Activated naive CD4-positive, alpha-beta T cell treated with anti-CD3 and anti-CD28 coated beads, Interleukin-2, amount 50 U/mL, for 24 hours (primary cell): Measurements from ENCODE around the gene HSD17B11.
A peak's percentile ranks its signal among the peaks of the same experiment; 100 is the strongest.
"Not testable (repeated sequence)": the region's sequence is repeated elsewhere in the genome, so short reads cannot be mapped to it uniquely, and the experiment has no call there.

Experiments
- H3K27ac Mint-ChIP-seq: one replicate; pipeline ENCODE4 v1.8.0; 2021; ENCODE audit warnings: mild to moderate bottlenecking, mixed read lengths
- H3K27me3 Mint-ChIP-seq: one replicate; pipeline ENCODE4 v1.8.0; 2021; ENCODE audit warnings: mixed read lengths
- H3K36me3 Mint-ChIP-seq: one replicate; pipeline ENCODE4 v1.8.0; 2021; ENCODE audit warnings: mixed read lengths
- H3K4me1 Mint-ChIP-seq: one replicate; pipeline ENCODE4 v1.8.0; 2021; ENCODE audit warnings: mixed read lengths
- H3K4me3 Mint-ChIP-seq: one replicate; pipeline ENCODE4 v1.8.0; 2021; ENCODE audit warnings: mild to moderate bottlenecking, mixed read lengths
- H3K9me3 Mint-ChIP-seq: one replicate; pipeline ENCODE4 v1.8.0; 2021; ENCODE audit warnings: mixed read lengths

Gene HSD17B11

GRCh38 chr4:87414816-87415215 lies 23.8 kb upstream of the HSD17B11 start:
- Mint-ChIP-seq H3K27me3 (peaks cover 6% of the 10 kb centered on the region), H3K27ac (no peak overlapping the region), H3K36me3 (no peaks in the 10 kb centered on the region), H3K9me3 (no peaks in the 10 kb centered on the region), H3K4me3 (no peak overlapping the region), H3K4me1 (peaks cover 3% of the 10 kb centered on the region)

GRCh38 chr4:87410679-87411078 lies 19.7 kb upstream of the HSD17B11 start:
- Mint-ChIP-seq H3K4me1 (peaks cover 13% of the 10 kb centered on the region), H3K27ac (no peak overlapping the region), H3K4me3 (no peak overlapping the region), H3K9me3 (no peaks in the 10 kb centered on the region), H3K36me3 (no peaks in the 10 kb centered on the region), H3K27me3 (peaks cover 8% of the 10 kb centered on the region)

- Mint-ChIP-seq H3K36me3 (no peaks in the 10 kb centered on the region), H3K27me3 (peaks cover 8% of the 10 kb centered on the region), H3K9me3 (no peaks in the 10 kb centered on the region), H3K4me3 (no peak overlapping the region), H3K27ac (no peak overlapping the region), H3K4me1 (peaks cover 13% of the 10 kb centered on the region)
Measured at GRCh38 chr4:87410157-87410556, 19.2 kb upstream of the HSD17B11 start.

- Mint-ChIP-seq H3K9me3 (no peaks in the 10 kb centered on the region), H3K36me3 (no peaks in the 10 kb centered on the region)
Measured at GRCh38 chr4:87409420-87409939, 18.5 kb upstream of the HSD17B11 start.

GRCh38 chr4:87406902-87407301 lies 15.9 kb upstream of the HSD17B11 start:
- Mint-ChIP-seq H3K4me1 (peaks cover 13% of the 10 kb centered on the region), H3K4me3 (peak overlapping the region; percentile 50), H3K27ac (peak overlapping the region; percentile 57)
- H3K36me3 Mint-ChIP-seq, H3K27me3 Mint-ChIP-seq, H3K9me3 Mint-ChIP-seq: not testable (repeated sequence)

More at GRCh38 chr4:87409420-87409939, 18.5 kb upstream of the HSD17B11 start:
- H3K4me3 Mint-ChIP-seq: no peak overlapping the region
- H3K27ac Mint-ChIP-seq: no peak overlapping the region
- peaks cover 8% of the 10 kb centered on the region for H3K27me3 Mint-ChIP-seq
- peaks cover 13% of the 10 kb centered on the region for H3K4me1 Mint-ChIP-seq

- H3K4me1 Mint-ChIP-seq: peaks cover 13% of the 10 kb centered on the region
- peak overlapping the region; percentile 50 for H3K4me3 Mint-ChIP-seq
- H3K27ac Mint-ChIP-seq: peak overlapping the region; percentile 57
- H3K9me3 Mint-ChIP-seq: no peaks in the 10 kb centered on the region
- no peaks in the 10 kb centered on the region for H3K36me3 Mint-ChIP-seq
- H3K27me3 Mint-ChIP-seq: peaks cover 4% of the 10 kb centered on the region
Measured at GRCh38 chr4:87406462-87406861, 15.5 kb upstream of the HSD17B11 start.

- Mint-ChIP-seq H3K4me1 (peaks cover 13% of the 10 kb centered on the region), H3K9me3 (no peaks in the 10 kb centered on the region), H3K36me3 (no peaks in the 10 kb centered on the region), H3K27me3 (peaks cover 4% of the 10 kb centered on the region), H3K4me3 (no peak overlapping the region), H3K27ac (no peak overlapping the region)
Measured at GRCh38 chr4:87405211-87405820, 14.3 kb upstream of the HSD17B11 start.

- H3K27ac Mint-ChIP-seq, H3K36me3 Mint-ChIP-seq, H3K9me3 Mint-ChIP-seq, H3K4me3 Mint-ChIP-seq, H3K27me3 Mint-ChIP-seq: not testable (repeated sequence)
- peaks cover 13% of the 10 kb centered on the region for H3K4me1 Mint-ChIP-seq
Measured at GRCh38 chr4:87403732-87404131, 12.7 kb upstream of the HSD17B11 start.

- H3K36me3 Mint-ChIP-seq: no peaks in the 10 kb centered on the region
- H3K27ac Mint-ChIP-seq: no peak overlapping the region
- no peak overlapping the region for H3K4me3 Mint-ChIP-seq
- no peaks in the 10 kb centered on the region for H3K4me1 Mint-ChIP-seq
- no peaks in the 10 kb centered on the region for H3K9me3 Mint-ChIP-seq
- no peaks in the 10 kb centered on the region for H3K27me3 Mint-ChIP-seq
Measured at GRCh38 chr4:87399954-87400353, 9.0 kb upstream of the HSD17B11 start.

GRCh38 chr4:87399148-87399547 lies 8.2 kb upstream of the HSD17B11 start:
- no peaks in the 10 kb centered on the region for H3K27me3 Mint-ChIP-seq
- H3K9me3 Mint-ChIP-seq: no peaks in the 10 kb centered on the region
- H3K27ac Mint-ChIP-seq: no peak overlapping the region
- no peaks in the 10 kb centered on the region for H3K4me1 Mint-ChIP-seq
- no peak overlapping the region for H3K4me3 Mint-ChIP-seq
- H3K36me3 Mint-ChIP-seq: no peaks in the 10 kb centered on the region

GRCh38 chr4:87395851-87396250 lies 4.9 kb upstream of the HSD17B11 start:
- not testable (repeated sequence) for H3K27me3 Mint-ChIP-seq, H3K4me1 Mint-ChIP-seq, H3K9me3 Mint-ChIP-seq, H3K36me3 Mint-ChIP-seq, H3K4me3 Mint-ChIP-seq, H3K27ac Mint-ChIP-seq

- not testable (repeated sequence) for H3K27ac Mint-ChIP-seq, H3K27me3 Mint-ChIP-seq, H3K4me1 Mint-ChIP-seq, H3K4me3 Mint-ChIP-seq, H3K36me3 Mint-ChIP-seq, H3K9me3 Mint-ChIP-seq
Measured at GRCh38 chr4:87395073-87395472, 4.1 kb upstream of the HSD17B11 start.

GRCh38 chr4:87392183-87392582 lies 1.2 kb upstream of the HSD17B11 start:
- Mint-ChIP-seq H3K27ac (no peak overlapping the region), H3K36me3 (peaks cover 6% of the 10 kb centered on the region), H3K27me3 (no peaks in the 10 kb centered on the region), H3K4me3 (no peak overlapping the region), H3K9me3 (no peaks in the 10 kb centered on the region), H3K4me1 (peaks cover 34% of the 10 kb centered on the region)

- H3K9me3 Mint-ChIP-seq: no peaks in the 10 kb centered on the region
- peaks cover 39% of the 10 kb centered on the region for H3K4me1 Mint-ChIP-seq
- no peaks in the 10 kb centered on the region for H3K27me3 Mint-ChIP-seq
- peaks cover 6% of the 10 kb centered on the region for H3K36me3 Mint-ChIP-seq
- peak overlapping the region; percentile 94 for H3K4me3 Mint-ChIP-seq
- peak overlapping the region; percentile 92 for H3K27ac Mint-ChIP-seq
Measured at GRCh38 chr4:87391576-87392054, 627 bp upstream of the HSD17B11 start.

GRCh38 chr4:87390551-87390890 lies 467 bp downstream of the HSD17B11 start:
- no peaks in the 10 kb centered on the region for H3K27me3 Mint-ChIP-seq
- H3K4me3 Mint-ChIP-seq: peak overlapping the region; percentile 94
- no peaks in the 10 kb centered on the region for H3K9me3 Mint-ChIP-seq
- H3K27ac Mint-ChIP-seq: peak overlapping the region; percentile 92
- H3K36me3 Mint-ChIP-seq: peaks cover 7% of the 10 kb centered on the region
- peaks cover 47% of the 10 kb centered on the region for H3K4me1 Mint-ChIP-seq

- H3K9me3 Mint-ChIP-seq, H3K36me3 Mint-ChIP-seq, H3K27me3 Mint-ChIP-seq: not testable (repeated sequence)
- Mint-ChIP-seq H3K27ac (peak overlapping the region; percentile 81), H3K4me3 (peak overlapping the region; percentile 94), H3K4me1 (peaks cover 50% of the 10 kb centered on the region)
Measured at GRCh38 chr4:87390055-87390454, 933 bp downstream of the HSD17B11 start.

- H3K4me3 Mint-ChIP-seq: peak overlapping the region; percentile 94
- no peaks in the 10 kb centered on the region for H3K9me3 Mint-ChIP-seq
- peak overlapping the region; percentile 4 for H3K27ac Mint-ChIP-seq
- peaks cover 57% of the 10 kb centered on the region for H3K4me1 Mint-ChIP-seq
- H3K27me3 Mint-ChIP-seq: no peaks in the 10 kb centered on the region
- peaks cover 14% of the 10 kb centered on the region for H3K36me3 Mint-ChIP-seq
Measured at GRCh38 chr4:87388901-87389300, 2.1 kb downstream of the HSD17B11 start.
